AG10803 (cell line): Measurements from ENCODE around the gene TMPRSS15.

Source experiments
- DNase-seq: peaks from one replicate; pipeline ENCODE4 v3.0.0; 2010; ENCODE audit warnings: low read depth
- H3K4me3 ChIP-seq: 2 replicates; pipeline ENCODE4 v1.5.1; 2011; ENCODE audit warnings: mild to moderate bottlenecking, low read length, control low read depth
- CTCF ChIP-seq: conservative IDR thresholded peaks from 2 replicates; pipeline ENCODE4 v1.5.1; 2011; ENCODE audit warnings: mild to moderate bottlenecking, low read length, control low read depth, inconsistent platforms

Gene TMPRSS15

GRCh38 chr21:18249672-18250071, 153.9 kb downstream of the TMPRSS15 start:
- no peak for DNase-seq
- no peak overlapping the region for H3K4me3 ChIP-seq
- TF ChIP-seq CTCF: no peak

GRCh38 chr21:18248171-18248570, 155.4 kb downstream of the TMPRSS15 start:
- H3K4me3 ChIP-seq: no peak overlapping the region
- no peak for DNase-seq
- TF ChIP-seq CTCF: no peak

- no peak for DNase-seq
- H3K4me3 ChIP-seq: no peak overlapping the region
- TF ChIP-seq CTCF: no peak
These were observed 158.1 kb downstream of the TMPRSS15 start for GRCh38 chr21:18245464-18245967.

GRCh38 chr21:18244671-18245463, 158.7 kb downstream of the TMPRSS15 start, which contains the start of gene CHODL:
Gene CHODL (plus strand): TSS chr21:18244833. CDS start chr21:18245224, 391 bp downstream.
- no peak for TF ChIP-seq CTCF
- DNase-seq: no peak
- H3K4me3 ChIP-seq: no peak within 1 kb of the TSS

- TF ChIP-seq CTCF: no peak
- DNase-seq: no peak
- H3K4me3 ChIP-seq: no peak overlapping the region
These were observed 168.0 kb downstream of the TMPRSS15 start for GRCh38 chr21:18235545-18235944.

GRCh38 chr21:18228060-18228739, 175.4 kb downstream of the TMPRSS15 start:
- no peak for TF ChIP-seq CTCF
- no peak for DNase-seq
- no peak overlapping the region for H3K4me3 ChIP-seq
